Right forelimb (tissue), 1 donor: ENCODE measurements around the gene MAP3K7CL.

Experiments
- DNase-seq: peaks from one replicate; pipeline ENCODE4 v3.0.0-alpha.2; 2018

MAP3K7CL gene

GRCh38 chr21:29205009-29205408, 74.6 kb downstream of the MAP3K7CL start:
- no peak for DNase-seq

GRCh38 chr21:29205988-29206387, 75.5 kb downstream of the MAP3K7CL start:
- DNase-seq = no peak

GRCh38 chr21:29206445-29206844, 76.0 kb downstream of the MAP3K7CL start:
- no peak for DNase-seq

- DNase-seq = no peak
Measured at GRCh38 chr21:29207201-29207600, 76.8 kb downstream of the MAP3K7CL start.

GRCh38 chr21:29208044-29208681, 77.7 kb downstream of the MAP3K7CL start:
- no peak for DNase-seq

- no peak for DNase-seq
Measured at GRCh38 chr21:29208682-29209059, 78.2 kb downstream of the MAP3K7CL start.

- DNase-seq = no peak
Measured at GRCh38 chr21:29209696-29210095, 79.3 kb downstream of the MAP3K7CL start.

- no peak for DNase-seq
Measured at GRCh38 chr21:29211205-29211604, 80.8 kb downstream of the MAP3K7CL start.

GRCh38 chr21:29212446-29212845, 82.0 kb downstream of the MAP3K7CL start:
- no peak for DNase-seq

- DNase-seq = no peak
Measured at GRCh38 chr21:29213513-29214385, 83.3 kb downstream of the MAP3K7CL start.

- no peak for DNase-seq
Measured at GRCh38 chr21:29215709-29216108, 85.3 kb downstream of the MAP3K7CL start.

GRCh38 chr21:29217818-29218291, 87.4 kb downstream of the MAP3K7CL start:
- no peak for DNase-seq

- no peak for DNase-seq
Measured at GRCh38 chr21:29218749-29219148, 88.3 kb downstream of the MAP3K7CL start.

- no peak for DNase-seq
Measured at GRCh38 chr21:29219165-29219770, 88.8 kb downstream of the MAP3K7CL start.

- no peak for DNase-seq
Measured at GRCh38 chr21:29221253-29221744, 90.9 kb downstream of the MAP3K7CL start.

- DNase-seq = no peak
Measured at GRCh38 chr21:29224006-29224405, 93.6 kb downstream of the MAP3K7CL start.
